Upper lobe of left lung (tissue), 6 donors: ENCODE results near the gene AP4M1. TPM values are rescaled to one million over a fixed set of nuclear protein-coding genes. Genes with fewer than 3 reads are reported as not detected.

Experiments
- ATAC-seq, 2 donors: fragments of 200-7000 bp; cut with Tn5 transposase; one replicate each; pipeline ENCODE4 v1.9.1; 2022; ENCODE audit warnings: mild to moderate bottlenecking in 2 of 2, moderate library complexity in 2 of 2; ENCODE audit not compliant: low FRiP score in 2 of 2
- DNase-seq, 2 donors: peaks; one replicate each; pipeline ENCODE4 v3.0.0-alpha.2; 2019 to 2020
- H3K27ac ChIP-seq, 4 donors: fragments of 200-600 bp; sonication (generic); one replicate each; pipeline ENCODE4 v1.5.1; 2016 to 2019
- H3K27me3 ChIP-seq, 4 donors: fragments of 200-600 bp; sonication (generic); one replicate each; pipeline ENCODE4 v1.5.1; 2017 to 2019
- H3K36me3 ChIP-seq, 4 donors: fragments of 200-600 bp; sonication (generic); one replicate each; pipeline ENCODE4 v1.5.1; 2016 to 2019
- H3K4me1 ChIP-seq, 4 donors: fragments of 200-600 bp; sonication (generic); one replicate each; pipeline ENCODE4 v1.5.1; 2018 to 2019
- H3K4me3 ChIP-seq, 4 donors: fragments of 200-600 bp; sonication (generic); one replicate each; pipeline ENCODE4 v1.5.1; 2017 to 2019; ENCODE audit warnings: mild to moderate bottlenecking in 2 of 4, moderate library complexity in 1 of 4
- H3K9me3 ChIP-seq, 4 donors: fragments of 200-600 bp; sonication (generic); one replicate each; pipeline ENCODE4 v1.5.1; 2018 to 2019
- CTCF ChIP-seq, 6 experiments: fragments of 450-650 bp in 4 of 6; fragments of 200-600 bp in 2 of 6; sonication (generic) in 2 of 6; IDR thresholded peaks; one replicate each; pipeline ENCODE4 v1.5.1; 2016 to 2019; ENCODE audit warnings: antibody characterized with exemption in 6 of 6
- EP300 ChIP-seq, 4 donors: sonication (generic); formaldehyde crosslinking; IDR thresholded peaks; one replicate each; pipeline ENCODE4 v1.5.1; 2017; ENCODE audit warnings: antibody characterized with exemption in 4 of 4, control low read depth in 2 of 4
- POLR2A ChIP-seq, 4 donors: fragments of 450-650 bp; IDR thresholded peaks; one replicate each; pipeline ENCODE4 v1.5.1; 2016 to 2017; ENCODE audit warnings: antibody characterized with exemption in 4 of 4, mild to moderate bottlenecking in 2 of 4
- POLR2AphosphoS5 ChIP-seq, 2 donors: sonication (generic); formaldehyde crosslinking; IDR thresholded peaks; one replicate each; pipeline ENCODE4 v1.5.1; 2017; ENCODE audit warnings: antibody characterized with exemption in 2 of 2
- WGBS, 2 donors: methylation state at CpG; one replicate each; pipeline ENCODE4 v1.1.5; 2017 to 2018; 5-methylcytosine and 5-hydroxymethylcytosine counted together
- total RNA-seq, 6 donors: library from RNA; depleted of rRNA in 4 of 6; stranded (reverse); fragments of >200 nt in 4 of 6; gene quantifications; one replicate each; pipeline versions ENCODE4 v1.1.0 to v1.2.1, GENCODE V29; 2016 to 2021
- donor health status: DM: no; HTN: no; CAD: no; lungs with moderate emphysema.
- donor health status: DM: no; HTN: yes; CAD: no; lungs with severe emphysema.

Gene AP4M1
- total RNA-seq, 6 donors from 2014 or later, result 17.3 to 142 (median 19.4) TPM

- no peak for ATAC-seq
- no peaks in the 10 kb centered on the region for H3K9me3 ChIP-seq
- no peak overlapping the region for H3K4me3 ChIP-seq
- WGBS, 2 donors, result 91 to 92% methylated on average over 15 to 17 of the region's 17 CpGs
- peaks cover 19 to 30% (median 21%) of the 10 kb centered on the region in 4 donors for H3K4me1 ChIP-seq
- TF ChIP-seq POLR2A (IDR thresholded peaks at IDR 0.05) (no peak), POLR2AphosphoS5 (IDR thresholded peaks at IDR 0.05) (no peak), EP300 (IDR thresholded peaks at IDR 0.05) (no peak), CTCF (IDR thresholded peaks at IDR 0.05) (no peak)
- H3K27me3 ChIP-seq, result no peaks in the 10 kb centered on the region
- peaks cover 7 to 66% (median 53%) of the 10 kb centered on the region in 4 donors for H3K36me3 ChIP-seq
- H3K27ac ChIP-seq, result peak overlapping the region in 1 of 4 donors; percentile 93
- DNase-seq, result no peak
These were observed 1.8 kb downstream of the AP4M1 start for GRCh38 chr7:100102950-100103840.

- no peaks in the 10 kb centered on the region for H3K9me3 ChIP-seq
- no peak for DNase-seq
- H3K36me3 ChIP-seq, result peaks cover 5 to 74% (median 56%) of the 10 kb centered on the region in 4 donors
- no peaks in the 10 kb centered on the region for H3K27me3 ChIP-seq
- 96 to 100% methylated on average over 4 of the region's 4 CpGs for WGBS, 2 donors
- peaks cover 7 to 15% (median 9%) of the 10 kb centered on the region in 4 donors for H3K4me1 ChIP-seq
- no peak overlapping the region for H3K27ac ChIP-seq
- TF ChIP-seq POLR2A (IDR thresholded peaks at IDR 0.05), result no peak
- no peak for TF ChIP-seq POLR2AphosphoS5 (IDR thresholded peaks at IDR 0.05)
- no peak overlapping the region for H3K4me3 ChIP-seq
- no peak for ATAC-seq
These were observed 4.1 kb downstream of the AP4M1 start for GRCh38 chr7:100105534-100105933.

- Histone ChIP-seq H3K4me1 (peaks cover 7 to 11% (median 7%) of the 10 kb centered on the region in 4 donors), H3K27me3 (no peaks in the 10 kb centered on the region), H3K36me3 (peaks cover 9 to 83% (median 66%) of the 10 kb centered on the region in 4 donors), H3K9me3 (no peaks in the 10 kb centered on the region), H3K4me3 (no peak overlapping the region), H3K27ac (no peak overlapping the region)
- no peak for TF ChIP-seq CTCF (IDR thresholded peaks at IDR 0.05)
- no peak for TF ChIP-seq POLR2A (IDR thresholded peaks at IDR 0.05)
- no peak for TF ChIP-seq EP300 (IDR thresholded peaks at IDR 0.05)
- TF ChIP-seq POLR2AphosphoS5 (IDR thresholded peaks at IDR 0.05), result no peak
- WGBS, 2 donors, result 91% methylated on average over 17 of the region's 17 CpGs
- DNase-seq (no peak), ATAC-seq (no peak)
These were observed 5.2 kb downstream of the AP4M1 start for GRCh38 chr7:100106633-100107032.

GRCh38 chr7:100107125-100107737 is 5.8 kb downstream of the AP4M1 start:
- no peak overlapping the region for H3K27ac ChIP-seq
- TF ChIP-seq POLR2AphosphoS5 (IDR thresholded peaks at IDR 0.05) (no peak), CTCF (IDR thresholded peaks at IDR 0.05) (no peak), EP300 (IDR thresholded peaks at IDR 0.05) (no peak), POLR2A (IDR thresholded peaks at IDR 0.05) (no peak)
- H3K36me3 ChIP-seq, result peaks cover 12 to 89% (median 72%) of the 10 kb centered on the region in 4 donors
- ATAC-seq (no peak), DNase-seq (no peak)
- 84 to 88% methylated on average over 22 to 25 of the region's 25 CpGs for WGBS, 2 donors
- no peaks in the 10 kb centered on the region for H3K27me3 ChIP-seq
- H3K9me3 ChIP-seq, result no peaks in the 10 kb centered on the region
- H3K4me1 ChIP-seq, result peaks cover 5 to 6% (median 5%) of the 10 kb centered on the region in 4 donors
- H3K4me3 ChIP-seq, result no peak overlapping the region

GRCh38 chr7:100107890-100108289 is 6.4 kb downstream of the AP4M1 start:
- no peaks in the 10 kb centered on the region for H3K9me3 ChIP-seq
- ATAC-seq (no peak), DNase-seq (no peak)
- no peaks in the 10 kb centered on the region for H3K27me3 ChIP-seq
- no peaks in the 10 kb centered on the region for H3K4me1 ChIP-seq
- TF ChIP-seq CTCF (IDR thresholded peaks at IDR 0.05), result no peak
- no peak for TF ChIP-seq POLR2AphosphoS5 (IDR thresholded peaks at IDR 0.05)
- no peak for TF ChIP-seq EP300 (IDR thresholded peaks at IDR 0.05)
- no peak for TF ChIP-seq POLR2A (IDR thresholded peaks at IDR 0.05)
- WGBS, 2 donors, result 65 to 78% methylated on average over 11 of the region's 11 CpGs
- H3K36me3 ChIP-seq, result peaks cover 15 to 96% (median 78%) of the 10 kb centered on the region in 4 donors
- no peak overlapping the region for H3K4me3 ChIP-seq
- no peak overlapping the region for H3K27ac ChIP-seq
